Measurements from ENCODE around the gene SYNCRIP. TPM values are rescaled to one million over a fixed set of nuclear protein-coding genes. Genes with fewer than 3 reads are reported as not detected.

SYNCRIP gene
- total RNA-seq, 1 experiment from 2014 or later = 189 TPM

- no TSS peak for BruUV-seq (replicated peaks)
- intact Hi-C loops (cut with micrococcal nuclease) = loop anchor here (1.0 kb wide), 1 partner anchor 35 kb away; no protein-coding TSS in a partner anchor
- Histone ChIP-seq H3K9me2 (ENCODE audit: insufficient read depth) (no peaks in the 10 kb centered on the region), H3K9ac (ENCODE audit: low read length) (peak overlapping the region; percentile 87), H3K79me2 (ENCODE audit: insufficient read depth, low read length) (peaks cover 43% of the 10 kb centered on the region), H3K4me3 (replicated peaks in 1 of 2; ENCODE audit: low read depth in 1 of 2, low read length in 2 of 2) (peak overlapping the region; percentile 55 to 58), H3K4me1 (ENCODE audit: control insufficient read depth in 1 of 2, insufficient read depth in 2 of 2, low read length in 2 of 2) (peaks cover 9 to 34% of the 10 kb centered on the region in 2 experiments; a peak in 3 of 4 replicates), H3K9me3 (ENCODE audit: control insufficient read depth in 1 of 2, insufficient read depth in 1 of 2, low read depth in 1 of 2, low read length in 2 of 2) (no peaks in the 10 kb centered on the region), H3K36me3 (ENCODE audit: control insufficient read depth in 1 of 2, insufficient read depth in 2 of 2, low read length in 2 of 2) (peaks cover 19 to 34% of the 10 kb centered on the region in 2 experiments), H3K4me2 (ENCODE audit: low read length) (peak overlapping the region; percentile 74), H3K27ac (ENCODE audit: low read depth, low read length) (peak overlapping the region; percentile 98), H3K27me3 (ENCODE audit: insufficient read depth, low read length) (no peaks in the 10 kb centered on the region), H4K20me1 (ENCODE audit: insufficient read depth) (peaks cover 25% of the 10 kb centered on the region), H2AFZ (ENCODE audit: low read depth, low read length, poor library complexity, severe bottlenecking) (no peak overlapping the region)
- CTCF ChIA-PET = interaction anchor here (1.9 kb wide), 1 partner anchor 16 kb away, joined by 10 read pairs; no protein-coding TSS in a partner anchor
- DNase-seq (ENCODE audit: low read depth, low spot score) = peak; percentile 78
- ATAC-seq = peak; percentile 59
- RAD21 ChIA-PET (ENCODE audit: low non-redundant PET in 1 of 2, low total read pairs in 2 of 2, uncharacterized antibody in 2 of 2, unreplicated experiment in 2 of 2) = interaction anchor here in 1 of 2 experiments (1.2 kb wide), 1 partner anchor 35 kb away, joined by 3 read pairs; no protein-coding TSS in a partner anchor
- peak; percentile 72 for TF ChIP-seq TCF7L2 (IDR thresholded peaks at IDR 0.05; ENCODE audit: borderline replicate concordance, extremely low read depth, insufficient read depth, insufficient read length)
- peak; percentile 57; the same call in 1 of the 2 replicates for TF ChIP-seq SIN3A (IDR thresholded peaks at IDR 0.05; ENCODE audit: low read depth)
- TF ChIP-seq RAD21 (IDR thresholded peaks at IDR 0.05; ENCODE audit: low read depth) = 0 out of 2 replicates have a peak, but pooled peaks have one; percentile 6
- TF ChIP-seq CBX3 (IDR thresholded peaks at IDR 0.05; ENCODE audit: low read depth) = peak; percentile 23
- peak; percentile 97 for TF ChIP-seq CEBPB (IDR thresholded peaks at IDR 0.05; ENCODE audit: low read depth)
- TF ChIP-seq CTCF (IDR thresholded peaks at IDR 0.05 in 2 of 3, conservative IDR thresholded peaks at IDR 0.05 in 1 of 3; ENCODE audit: borderline replicate concordance in 1 of 3, insufficient read depth in 1 of 3, low read depth in 2 of 3, low read length in 2 of 3) = no peak
- TF ChIP-seq YY1 (IDR thresholded peaks at IDR 0.05; ENCODE audit: extremely low read depth, insufficient replicate concordance, low read depth, low read length) = peak; percentile 12
- peak; percentile 88 for TF ChIP-seq MAX (IDR thresholded peaks at IDR 0.05)
- TF ChIP-seq, protein P1, sequence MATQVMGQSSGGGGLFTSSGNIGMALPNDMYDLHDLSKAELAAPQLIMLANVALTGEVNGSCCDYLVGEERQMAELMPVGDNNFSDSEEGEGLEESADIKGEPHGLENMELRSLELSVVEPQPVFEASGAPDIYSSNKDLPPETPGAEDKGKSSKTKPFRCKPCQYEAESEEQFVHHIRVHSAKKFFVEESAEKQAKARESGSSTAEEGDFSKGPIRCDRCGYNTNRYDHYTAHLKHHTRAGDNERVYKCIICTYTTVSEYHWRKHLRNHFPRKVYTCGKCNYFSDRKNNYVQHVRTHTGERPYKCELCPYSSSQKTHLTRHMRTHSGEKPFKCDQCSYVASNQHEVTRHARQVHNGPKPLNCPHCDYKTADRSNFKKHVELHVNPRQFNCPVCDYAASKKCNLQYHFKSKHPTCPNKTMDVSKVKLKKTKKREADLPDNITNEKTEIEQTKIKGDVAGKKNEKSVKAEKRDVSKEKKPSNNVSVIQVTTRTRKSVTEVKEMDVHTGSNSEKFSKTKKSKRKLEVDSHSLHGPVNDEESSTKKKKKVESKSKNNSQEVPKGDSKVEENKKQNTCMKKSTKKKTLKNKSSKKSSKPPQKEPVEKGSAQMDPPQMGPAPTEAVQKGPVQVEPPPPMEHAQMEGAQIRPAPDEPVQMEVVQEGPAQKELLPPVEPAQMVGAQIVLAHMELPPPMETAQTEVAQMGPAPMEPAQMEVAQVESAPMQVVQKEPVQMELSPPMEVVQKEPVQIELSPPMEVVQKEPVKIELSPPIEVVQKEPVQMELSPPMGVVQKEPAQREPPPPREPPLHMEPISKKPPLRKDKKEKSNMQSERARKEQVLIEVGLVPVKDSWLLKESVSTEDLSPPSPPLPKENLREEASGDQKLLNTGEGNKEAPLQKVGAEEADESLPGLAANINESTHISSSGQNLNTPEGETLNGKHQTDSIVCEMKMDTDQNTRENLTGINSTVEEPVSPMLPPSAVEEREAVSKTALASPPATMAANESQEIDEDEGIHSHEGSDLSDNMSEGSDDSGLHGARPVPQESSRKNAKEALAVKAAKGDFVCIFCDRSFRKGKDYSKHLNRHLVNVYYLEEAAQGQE (IDR thresholded peaks at IDR 0.05; ENCODE audit: low read depth) = no peak
- peak; percentile 65 for TF ChIP-seq ZFX (IDR thresholded peaks at IDR 0.05)
- TF ChIP-seq SP1 (IDR thresholded peaks at IDR 0.05; ENCODE audit: low read depth) = peak; percentile 42; the same call in 1 of the 2 replicates
- no peak for TF ChIP-seq EZH2phosphoT487 (IDR thresholded peaks at IDR 0.05; ENCODE audit: borderline replicate concordance)
- TF ChIP-seq POLR2AphosphoS5 (IDR thresholded peaks at IDR 0.05; ENCODE audit: low read depth, low read length) = no peak
- no peak for TF ChIP-seq SRF (IDR thresholded peaks at IDR 0.05; ENCODE audit: low read depth)
- POLR2A ChIA-PET = interaction anchor here (0.8 to 8.5 kb wide), 11 partner anchors 9 to 212 kb away, joined by 3 to 192 read pairs (median 5); partner anchors contain the start of genes NT5E and SNX14
Measured at GRCh38 chr6:85643537-85644278, 1.0 kb upstream of the SYNCRIP start.

All from HCT116 (cell line).